IMR-90 (cell line): ENCODE measurements around the gene SLC66A3.

Experiments used
- CEBPB ChIP-seq: IDR thresholded peaks from 2 replicates; pipeline ENCODE4 v1.6.1; 2012; ENCODE audit warnings: low read depth, low read length, improper control_type of control experiment
- CTCF ChIP-seq: conservative IDR thresholded peaks from 2 replicates; pipeline ENCODE4 v1.5.1; 2012; ENCODE audit warnings: mild to moderate bottlenecking, low read depth, low read length, improper control_type of control experiment
- ELK1 ChIP-seq: fragments of 150-350 bp; IDR thresholded peaks from 2 replicates; pipeline ENCODE4 v1.6.1; 2016; ENCODE audit warnings: low read depth, mild to moderate bottlenecking, low read length, moderate library complexity, borderline replicate concordance
- MXI1 ChIP-seq: IDR thresholded peaks from 2 replicates; pipeline ENCODE4 v1.6.1; 2012; ENCODE audit warnings: low read depth, mild to moderate bottlenecking, low read length, moderate library complexity, borderline replicate concordance
- POLR2A ChIP-seq: IDR thresholded peaks from 2 replicates; pipeline ENCODE4 v1.6.1; 2012; ENCODE audit warnings: mild to moderate bottlenecking, low read depth, low read length
- RAD21 ChIP-seq: IDR thresholded peaks from 2 replicates; pipeline ENCODE4 v1.6.1; 2012; ENCODE audit warnings: low read length, improper control_type of control experiment
- RCOR1 ChIP-seq: IDR thresholded peaks from 2 replicates; pipeline ENCODE4 v1.6.1; 2012; ENCODE audit warnings: mild to moderate bottlenecking, low read length, improper control_type of control experiment; ENCODE audit not compliant: insufficient replicate concordance
- RFX5 ChIP-seq: IDR thresholded peaks from 2 replicates; pipeline ENCODE4 v1.8.0; 2012; ENCODE audit warnings: low read depth, mild to moderate bottlenecking, low read length, moderate library complexity
- USF2 ChIP-seq: fragments of 150-350 bp; IDR thresholded peaks from 2 replicates; pipeline ENCODE4 v1.6.1; 2017; ENCODE audit warnings: mild to moderate bottlenecking, antibody characterized with exemption, low read length, low read depth

- TF ChIP-seq ELK1 (no peak), CTCF (no peak), MXI1 (no peak), POLR2A (no peak), RFX5 (no peak), CEBPB (no peak), USF2 (no peak), RAD21 (no peak), RCOR1 (no peak)
These were observed 25.4 kb downstream of the SLC66A3 start for GRCh38 chr2:11180653-11181052.
